H9 (cell line): ENCODE data around the gene IVNS1ABP. TPM values are rescaled to one million over a fixed set of nuclear protein-coding genes. Genes with fewer than 3 reads are reported as not detected.

Experiments
- DNase-seq: peaks from one replicate; pipeline ENCODE4 v3.0.0-alpha.2; 2017
- H2AFZ ChIP-seq: one replicate; pipeline ENCODE4 v1.6.1; 2013; ENCODE audit warnings: mild to moderate bottlenecking, low read length, control low read depth, moderate library complexity
- H2AK5ac ChIP-seq: 2 replicates; pipeline ENCODE4 v1.6.1; 2013; ENCODE audit warnings: low read length, control low read depth, mixed read lengths; ENCODE audit not compliant: insufficient read length
- H2BK120ac ChIP-seq: one replicate; pipeline ENCODE4 v1.6.1; 2013; ENCODE audit warnings: low read depth, mild to moderate bottlenecking, low read length, control low read depth, inconsistent platforms; ENCODE audit not compliant: poor library complexity, severe bottlenecking
- H2BK12ac ChIP-seq: 2 replicates; pipeline ENCODE4 v1.6.1; 2013; ENCODE audit warnings: low read length, control low read depth, mixed read lengths, low read depth; ENCODE audit not compliant: insufficient read length
- H2BK15ac ChIP-seq: 2 replicates; pipeline ENCODE4 v1.6.1; 2013; ENCODE audit warnings: low read depth, low read length, control low read depth
- H2BK20ac ChIP-seq: one replicate; pipeline ENCODE4 v1.6.1; 2013; ENCODE audit warnings: low read depth, mild to moderate bottlenecking, low read length, control low read depth, inconsistent platforms; ENCODE audit not compliant: poor library complexity, severe bottlenecking
- H2BK5ac ChIP-seq: 2 replicates; pipeline ENCODE4 v1.6.1; 2013; ENCODE audit warnings: low read length, control low read depth, mixed read lengths; ENCODE audit not compliant: insufficient read length
- H3K14ac ChIP-seq: 2 replicates; pipeline ENCODE4 v1.6.1; 2013; ENCODE audit warnings: low read length, control low read depth; ENCODE audit not compliant: insufficient read depth
- H3K18ac ChIP-seq: 2 replicates; pipeline ENCODE4 v1.6.1; 2013; ENCODE audit warnings: low read depth, mild to moderate bottlenecking, mixed read lengths, low read length, control low read depth; ENCODE audit not compliant: insufficient read length
- H3K23ac ChIP-seq: 2 replicates; pipeline ENCODE4 v1.6.1; 2013; ENCODE audit warnings: low read length, control low read depth, mixed read lengths, low read depth; ENCODE audit not compliant: insufficient read length
- H3K23me2 ChIP-seq: 2 replicates; pipeline ENCODE4 v1.6.1; 2013; ENCODE audit warnings: low read depth, mild to moderate bottlenecking, mixed read lengths, low read length, control low read depth; ENCODE audit not compliant: insufficient read length, poor library complexity, severe bottlenecking
- H3K27ac ChIP-seq: 2 replicates; pipeline ENCODE4 v1.5.1; 2013; ENCODE audit warnings: low read length, control low read depth, mixed read lengths, low read depth; ENCODE audit not compliant: insufficient read length
- H3K27me3 ChIP-seq: 2 replicates; pipeline ENCODE4 v1.6.1; 2013; ENCODE audit warnings: low read length, control low read depth, inconsistent platforms; ENCODE audit not compliant: insufficient read depth
- H3K4ac ChIP-seq: 2 replicates; pipeline ENCODE4 v1.6.1; 2013; ENCODE audit warnings: low read depth, mild to moderate bottlenecking, control low read depth, inconsistent platforms, low read length, moderate library complexity
- H3K4me1 ChIP-seq: 2 replicates; pipeline ENCODE4 v1.6.1; 2013; ENCODE audit warnings: low read length, control low read depth, inconsistent platforms; ENCODE audit not compliant: insufficient read depth
- H3K4me2 ChIP-seq: 2 replicates; pipeline ENCODE4 v1.6.1; 2013; ENCODE audit warnings: low read length, control low read depth, mixed read lengths; ENCODE audit not compliant: insufficient read length, insufficient read depth
- H3K56ac ChIP-seq: 2 replicates; pipeline ENCODE4 v1.6.1; 2013; ENCODE audit warnings: low read depth, mild to moderate bottlenecking, mixed read lengths, low read length, control low read depth; ENCODE audit not compliant: insufficient read length
- H3K79me1 ChIP-seq: 2 replicates; pipeline ENCODE4 v1.6.1; 2013; ENCODE audit warnings: low read depth, mild to moderate bottlenecking, moderate library complexity, low read length, control low read depth, inconsistent platforms; ENCODE audit not compliant: insufficient read depth, poor library complexity, severe bottlenecking
- H3K79me2 ChIP-seq: 2 replicates; pipeline ENCODE4 v1.6.1; 2013; ENCODE audit warnings: low read length, control low read depth, inconsistent platforms; ENCODE audit not compliant: insufficient read depth
- H3K9ac ChIP-seq: 2 replicates; pipeline ENCODE4 v1.6.1; 2013; ENCODE audit warnings: low read length, control low read depth, mixed read lengths; ENCODE audit not compliant: insufficient read length; ENCODE audit errors: extremely low read depth
- H3K9me3 ChIP-seq: one replicate; pipeline ENCODE4 v1.6.1; 2013; ENCODE audit warnings: low read depth, low read length, inconsistent platforms; ENCODE audit not compliant: control insufficient read depth
- H3T11ph ChIP-seq: one replicate; pipeline ENCODE4 v1.6.1; 2013; ENCODE audit warnings: mild to moderate bottlenecking, low read length, control low read depth, inconsistent platforms
- H4K20me1 ChIP-seq: one replicate; pipeline ENCODE4 v1.6.1; 2013; ENCODE audit not compliant: control insufficient read depth, insufficient read length, insufficient read depth
- H4K5ac ChIP-seq: 2 replicates; pipeline ENCODE4 v1.6.1; 2013; ENCODE audit warnings: low read depth, mild to moderate bottlenecking, mixed read lengths, low read length, control low read depth; ENCODE audit not compliant: insufficient read length
- H4K8ac ChIP-seq: replicated peaks from 2 replicates; pipeline ENCODE4 v1.6.1; 2013; ENCODE audit warnings: low read length, control low read depth, mixed read lengths, low read depth; ENCODE audit not compliant: insufficient read length
- H4K91ac ChIP-seq: 2 replicates; pipeline ENCODE4 v1.6.1; 2013; ENCODE audit warnings: low read depth, mild to moderate bottlenecking, moderate library complexity, mixed read lengths, low read length, control low read depth; ENCODE audit not compliant: insufficient read length
- H3K27ac Mint-ChIP-seq, 3 experiments: 2 replicates in 2 of 3; 3 replicates in 1 of 3; pipeline ENCODE4 v1.8.0; 2020 to 2021; ENCODE audit warnings: mixed read lengths in 3 of 3, mild to moderate bottlenecking in 1 of 3, moderate library complexity in 1 of 3
- H3K27me3 Mint-ChIP-seq: 2 replicates; pipeline ENCODE4 v1.8.0; 2021; ENCODE audit warnings: low read depth, mild to moderate bottlenecking, moderate library complexity, mixed read lengths
- H3K36me3 Mint-ChIP-seq, 3 experiments: 2 replicates in 2 of 3; 3 replicates in 1 of 3; pipeline ENCODE4 v1.8.0; 2020 to 2021; ENCODE audit warnings: low read depth in 3 of 3, mixed read lengths in 3 of 3; ENCODE audit not compliant: insufficient read depth in 1 of 3
- H3K4me1 Mint-ChIP-seq, 2 experiments: 2 replicates each; pipeline ENCODE4 v1.8.0; 2020; ENCODE audit warnings: mixed read lengths in 2 of 2
- H3K4me3 Mint-ChIP-seq, 2 experiments: 2 replicates in 1 of 2; 3 replicates in 1 of 2; pipeline ENCODE4 v1.8.0; 2020 to 2021; ENCODE audit warnings: mild to moderate bottlenecking in 2 of 2, mixed read lengths in 2 of 2, moderate library complexity in 1 of 2
- H3K9me3 Mint-ChIP-seq, 2 experiments: 2 replicates in 1 of 2; 3 replicates in 1 of 2; pipeline ENCODE4 v1.8.0; 2020; ENCODE audit warnings: mild to moderate bottlenecking in 2 of 2, mixed read lengths in 2 of 2, moderate library complexity in 1 of 2
- WGBS: extraction: QIAGEN DNeasy Blood & Tissue Kit; methylation state at CpG from one replicate; pipeline ENCODE4 v1.1.7; 2013; ENCODE audit warnings: missing lambda C conversion rate, low lambda C conversion rate, mixed read lengths; ENCODE audit not compliant: insufficient read length; ENCODE audit errors: extremely low coverage; 5-methylcytosine and 5-hydroxymethylcytosine counted together
- total RNA-seq: library from RNA; stranded (reverse); gene quantifications from 2 replicates; pipeline ENCODE4 v1.2.1, GENCODE V29; 2021
- TF ChIP-seq, protein P1 (sequence below): fragments of 200-600 bp; sonication (generic); conservative IDR thresholded peaks from 3 replicates; pipeline ENCODE4 v1.8.0; 2021; ENCODE audit warnings: antibody characterized with exemption, mild to moderate bottlenecking

IVNS1ABP gene
- total RNA-seq, 1 experiment from 2014 or later: 110 TPM

DNA sequence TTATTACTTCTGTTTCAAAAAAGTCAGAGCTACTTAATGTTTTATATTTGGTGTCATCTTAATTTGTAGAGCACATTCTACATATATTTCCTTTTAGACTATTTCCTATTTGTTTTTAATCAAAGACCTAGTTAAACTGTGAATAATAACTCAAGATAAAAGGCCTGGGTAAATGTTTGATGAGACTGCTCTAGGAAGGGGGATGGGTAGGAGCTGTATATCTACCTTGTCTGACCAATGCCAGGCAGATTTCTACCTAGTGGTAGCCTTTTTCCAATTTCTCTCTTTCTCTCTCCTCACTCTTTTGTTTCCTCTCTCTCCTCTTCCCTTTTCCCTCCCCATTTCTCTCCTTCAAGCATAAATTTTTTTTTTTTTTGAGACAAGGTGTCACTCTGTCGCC, 31.9 kb upstream of the IVNS1ABP start:
- Histone ChIP-seq H3K14ac (no peak overlapping the region), H3K4ac (no peak overlapping the region)

More for the DNA sequence above, 31.9 kb upstream of the IVNS1ABP start:
- H3K56ac ChIP-seq: no peak overlapping the region
- H3T11ph ChIP-seq: no peak overlapping the region
- H3K4me2 ChIP-seq: no peak overlapping the region
- no peaks in the 10 kb centered on the region for H3K79me2 ChIP-seq
- Mint-ChIP-seq H3K4me3 (no peak overlapping the region), H3K27ac (no peak overlapping the region), H3K27me3 (no peaks in the 10 kb centered on the region), H3K36me3 (no peaks in the 10 kb centered on the region), H3K4me1 (peaks cover 6% of the 10 kb centered on the region in 2 experiments), H3K9me3 (no peaks in the 10 kb centered on the region)
- no peak overlapping the region for H2BK12ac ChIP-seq
- H3K23me2 ChIP-seq: no peaks in the 10 kb centered on the region
- no peaks in the 10 kb centered on the region for H3K4me1 ChIP-seq
- H3K27me3 ChIP-seq: no peaks in the 10 kb centered on the region
- no peak overlapping the region for H2BK20ac ChIP-seq
- H2AFZ ChIP-seq: no peak overlapping the region
- WGBS: no CpG with 5 or more reads among the region's 1 CpG
- no peak overlapping the region for H3K18ac ChIP-seq
- no peak overlapping the region for H2AK5ac ChIP-seq
- H4K20me1 ChIP-seq: no peaks in the 10 kb centered on the region
- H3K79me1 ChIP-seq: no peaks in the 10 kb centered on the region
- H4K5ac ChIP-seq: no peak overlapping the region
- H2BK15ac ChIP-seq: no peak overlapping the region
- H3K27ac ChIP-seq: no peak overlapping the region
- H2BK120ac ChIP-seq: no peak overlapping the region
- H3K23ac ChIP-seq: no peak overlapping the region
- no peaks in the 10 kb centered on the region for H3K9me3 ChIP-seq
- DNase-seq: no peak
- no peak overlapping the region for H4K91ac ChIP-seq
- H4K8ac ChIP-seq: no peak overlapping the region
- H3K9ac ChIP-seq: no peak overlapping the region
- no peak overlapping the region for H2BK5ac ChIP-seq
- TF ChIP-seq, protein P1, sequence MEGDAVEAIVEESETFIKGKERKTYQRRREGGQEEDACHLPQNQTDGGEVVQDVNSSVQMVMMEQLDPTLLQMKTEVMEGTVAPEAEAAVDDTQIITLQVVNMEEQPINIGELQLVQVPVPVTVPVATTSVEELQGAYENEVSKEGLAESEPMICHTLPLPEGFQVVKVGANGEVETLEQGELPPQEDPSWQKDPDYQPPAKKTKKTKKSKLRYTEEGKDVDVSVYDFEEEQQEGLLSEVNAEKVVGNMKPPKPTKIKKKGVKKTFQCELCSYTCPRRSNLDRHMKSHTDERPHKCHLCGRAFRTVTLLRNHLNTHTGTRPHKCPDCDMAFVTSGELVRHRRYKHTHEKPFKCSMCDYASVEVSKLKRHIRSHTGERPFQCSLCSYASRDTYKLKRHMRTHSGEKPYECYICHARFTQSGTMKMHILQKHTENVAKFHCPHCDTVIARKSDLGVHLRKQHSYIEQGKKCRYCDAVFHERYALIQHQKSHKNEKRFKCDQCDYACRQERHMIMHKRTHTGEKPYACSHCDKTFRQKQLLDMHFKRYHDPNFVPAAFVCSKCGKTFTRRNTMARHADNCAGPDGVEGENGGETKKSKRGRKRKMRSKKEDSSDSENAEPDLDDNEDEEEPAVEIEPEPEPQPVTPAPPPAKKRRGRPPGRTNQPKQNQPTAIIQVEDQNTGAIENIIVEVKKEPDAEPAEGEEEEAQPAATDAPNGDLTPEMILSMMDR: no peak
